Measurements from ENCODE around the gene CFAP68. TPM values are rescaled to one million over a fixed set of nuclear protein-coding genes. Genes with fewer than 3 reads are reported as not detected.

The CFAP68 gene
- total and polyA plus RNA-seq, 2 of the 13 experiments (the other 11 are each of a cell fraction or from before 2014, with no cell fraction given): 22.2 to 25.6 TPM

DNA sequence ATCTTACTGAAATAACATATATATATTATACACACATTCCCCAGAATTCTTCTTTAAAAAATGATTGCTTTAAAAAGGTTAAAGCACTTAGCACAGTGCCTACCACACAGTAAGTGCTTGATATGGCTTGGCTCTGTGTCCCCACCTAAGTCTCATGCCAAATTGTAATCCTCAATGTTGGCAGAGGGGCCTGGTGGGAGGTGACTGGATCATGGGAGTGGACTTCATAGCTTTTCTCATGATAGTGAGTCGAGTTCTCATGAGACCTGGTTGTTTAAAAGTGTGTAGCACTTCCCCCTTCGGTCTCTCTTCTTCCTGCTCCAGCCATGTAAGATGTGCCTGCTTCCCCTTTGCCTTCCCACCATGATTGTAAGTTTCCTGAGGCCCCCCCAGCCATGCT, 26.1 kb downstream of the CFAP68 start:
- 6% methylated on average over 2 of the region's 2 CpGs for WGBS (ENCODE audit: low lambda C conversion rate)
- DNase-seq (ENCODE audit: low spot score) (no peak), FAIRE-seq (no peak), ATAC-seq (no peak)
- Histone ChIP-seq H3K9me3 (ENCODE audit: low read length) (no peaks in the 10 kb centered on the region), H4K20me1 (ENCODE audit: insufficient read depth, low read length) (no peaks in the 10 kb centered on the region), H3K4me1 (ENCODE audit: insufficient read depth, low read length) (no peaks in the 10 kb centered on the region), H3K9ac (ENCODE audit: insufficient read depth, low read depth, low read length) (no peak overlapping the region), H3K27ac (ENCODE audit: extremely low read length, insufficient read depth, low read length) (no peak overlapping the region), H3K36me3 (replicated peaks in 1 of 2; ENCODE audit: control insufficient read depth in 1 of 2, insufficient read depth in 2 of 2, low read length in 2 of 2) (no peaks in the 10 kb centered on the region), H3K79me2 (ENCODE audit: insufficient read depth, low read length) (no peaks in the 10 kb centered on the region), H3K4me2 (ENCODE audit: low read depth, low read length) (no peak overlapping the region), H3K4me3 (replicated peaks in 1 of 3; ENCODE audit: insufficient read depth in 1 of 3, low read depth in 2 of 3, low read length in 3 of 3) (no peak overlapping the region), H3K27me3 (ENCODE audit: control insufficient read depth in 1 of 2, insufficient read depth in 2 of 2, low read length in 2 of 2) (no peaks in the 10 kb centered on the region), H2AFZ (ENCODE audit: low read length) (no peak overlapping the region)
- CTCF ChIA-PET (ENCODE audit: low intra/inter-chr PET ratio, low total read pairs): no interaction called here
- BruUV-seq (replicated peaks): no TSS peak
- in situ Hi-C loops (cut with HindIII; ENCODE audit: extremely low pct_ligation_motif_present, low pct_unique_long_range_greater_than_20kb): no loop called here
- intact Hi-C loops (cut with micrococcal nuclease; ENCODE audit: unreplicated experiment): no loop called here
- TF ChIP-seq ZNF136 (CRISPR knock-in tag; IDR thresholded peaks at IDR 0.05; ENCODE audit: low read depth) (no peak), RAD21 (CRISPR knock-in tag; IDR thresholded peaks at IDR 0.05) (no peak), ZNF878 (CRISPR knock-in tag; IDR thresholded peaks at IDR 0.05) (no peak), ZFX (CRISPR knock-in tag; IDR thresholded peaks at IDR 0.05; ENCODE audit: low read depth) (no peak), BCL6 (CRISPR knock-in tag; IDR thresholded peaks at IDR 0.05) (no peak), GATA4 (IDR thresholded peaks at IDR 0.05; ENCODE audit: borderline replicate concordance, low read depth) (no peak), RBFOX2 (IDR thresholded peaks at IDR 0.05; ENCODE audit: low read depth, low read length) (no peak), ZNF441 (CRISPR knock-in tag; IDR thresholded peaks at IDR 0.05; ENCODE audit: borderline replicate concordance) (no peak), ZNF501 (CRISPR knock-in tag; IDR thresholded peaks at IDR 0.05) (no peak), HMG20B (CRISPR knock-in tag; conservative IDR thresholded peaks at IDR 0.05) (no peak), ZNF296 (CRISPR knock-in tag; conservative IDR thresholded peaks at IDR 0.05) (no peak), THAP11 (CRISPR knock-in tag; IDR thresholded peaks at IDR 0.05) (no peak), ZBTB7A (CRISPR knock-in tag; IDR thresholded peaks at IDR 0.05) (no peak), ZEB1 (IDR thresholded peaks at IDR 0.05; ENCODE audit: insufficient replicate concordance, low read depth) (no peak), ZNF607 (CRISPR knock-in tag; IDR thresholded peaks at IDR 0.05; ENCODE audit: borderline replicate concordance) (no peak)
- TF ChIP-seq, protein P1, sequence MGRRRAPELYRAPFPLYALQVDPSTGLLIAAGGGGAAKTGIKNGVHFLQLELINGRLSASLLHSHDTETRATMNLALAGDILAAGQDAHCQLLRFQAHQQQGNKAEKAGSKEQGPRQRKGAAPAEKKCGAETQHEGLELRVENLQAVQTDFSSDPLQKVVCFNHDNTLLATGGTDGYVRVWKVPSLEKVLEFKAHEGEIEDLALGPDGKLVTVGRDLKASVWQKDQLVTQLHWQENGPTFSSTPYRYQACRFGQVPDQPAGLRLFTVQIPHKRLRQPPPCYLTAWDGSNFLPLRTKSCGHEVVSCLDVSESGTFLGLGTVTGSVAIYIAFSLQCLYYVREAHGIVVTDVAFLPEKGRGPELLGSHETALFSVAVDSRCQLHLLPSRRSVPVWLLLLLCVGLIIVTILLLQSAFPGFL (CRISPR knock-in tag; IDR thresholded peaks at IDR 0.05): no peak
- TF ChIP-seq, protein P2, sequence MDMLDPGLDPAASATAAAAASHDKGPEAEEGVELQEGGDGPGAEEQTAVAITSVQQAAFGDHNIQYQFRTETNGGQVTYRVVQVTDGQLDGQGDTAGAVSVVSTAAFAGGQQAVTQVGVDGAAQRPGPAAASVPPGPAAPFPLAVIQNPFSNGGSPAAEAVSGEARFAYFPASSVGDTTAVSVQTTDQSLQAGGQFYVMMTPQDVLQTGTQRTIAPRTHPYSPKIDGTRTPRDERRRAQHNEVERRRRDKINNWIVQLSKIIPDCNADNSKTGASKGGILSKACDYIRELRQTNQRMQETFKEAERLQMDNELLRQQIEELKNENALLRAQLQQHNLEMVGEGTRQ (IDR thresholded peaks at IDR 0.05; ENCODE audit: low read depth, low read length): no peak
- TF ChIP-seq, protein P2 (CRISPR knock-in tag; IDR thresholded peaks at IDR 0.05; ENCODE audit: borderline replicate concordance): no peak
- POLR2A ChIA-PET: no interaction called here
